Loucy (cell line): ENCODE data around the gene CREBRF.

Experiments
- CTCF ChIP-seq: fragments of 200-600 bp; sonication (generic); conservative IDR thresholded peaks from 2 replicates; pipeline ENCODE4 v1.5.1; 2014; ENCODE audit warnings: mild to moderate bottlenecking, antibody characterized with exemption, low read length
- EZH2phosphoT487 ChIP-seq: fragments of 200-600 bp; IDR thresholded peaks from 2 replicates; pipeline ENCODE4 v1.6.1; 2018; ENCODE audit warnings: antibody characterized with exemption, mild to moderate bottlenecking, moderate library complexity, borderline replicate concordance

- TF ChIP-seq CTCF, result no peak
- TF ChIP-seq EZH2phosphoT487, result no peak
These were observed 13.4 kb upstream of the CREBRF start for GRCh38 chr5:173042763-173043107.
